Dermis lymphatic vessel endothelial cell (primary cell): ENCODE results near the gene POLR3K. TPM values are rescaled to one million over a fixed set of nuclear protein-coding genes. Genes with fewer than 3 reads are reported as not detected.

Experiments
- total RNA-seq: library from RNA; depleted of rRNA; stranded (reverse); fragments of >200 nt; gene quantifications from 2 replicates; pipeline ENCODE4 v1.2.1, GENCODE V29; 2014

Gene POLR3K
- total RNA-seq: 4.0 and 4.8 TPM in 2 replicates

GRCh38 chr16:53346-54236 lies at the start of gene POLR3K, which contains the start of gene SNRNP25:
Gene POLR3K, minus strand, starts transcription at chr16:53608. Its CDS starts 22 bp downstream, at chr16:53586.
Gene SNRNP25, plus strand, starts transcription at chr16:53828. Its CDS starts 189 bp downstream, at chr16:54017.

GRCh38 chr16:77807-78443 lies 24.5 kb upstream of the POLR3K start, which contains the start of gene MPG:
Gene MPG, plus strand, starts transcription at chr16:78225. Its CDS starts 85 bp downstream, at chr16:78310.

GRCh38 chr16:72561-73548 lies 19.4 kb upstream of the POLR3K start, which contains the start of gene RHBDF1:
Gene RHBDF1, minus strand, starts transcription at chr16:72631. Its CDS starts 7,616 bp downstream, at chr16:65015.

Other genes starting within 250 kb of the POLR3K start
- gene SNRNP25, start 220 bp upstream of the POLR3K start, total RNA-seq: 14.0 and 17.5 TPM in 2 replicates
- gene RHBDF1, start 19.0 kb upstream of the POLR3K start, total RNA-seq: 9.8 and 17.0 TPM in 2 replicates
- 181 and 206 TPM in 2 replicates for gene MPG, start 24.6 kb upstream of the POLR3K start, total RNA-seq
- gene NPRL3, start 85.1 kb upstream of the POLR3K start, total RNA-seq: 2.8 and 4.0 TPM in 2 replicates
- not detected in 2 replicates for gene HBZ, start 99.0 kb upstream of the POLR3K start, total RNA-seq
- gene HBM, start 112.4 kb upstream of the POLR3K start, total RNA-seq: not detected in 2 replicates
- gene HBA2, start 119.3 kb upstream of the POLR3K start, total RNA-seq: not detected in 2 replicates
- gene HBA1, start 123.1 kb upstream of the POLR3K start, total RNA-seq: not detected in 2 replicates
- gene HBQ1, start 126.9 kb upstream of the POLR3K start, total RNA-seq: 0.17 and 0.33 TPM in 2 replicates
- 21.2 and 36.2 TPM in 2 replicates for gene LUC7L, start 175.8 kb upstream of the POLR3K start, total RNA-seq
- gene FAM234A, start 181.2 kb upstream of the POLR3K start, total RNA-seq: 35.3 and 41.0 TPM in 2 replicates
- under 0.01 and 0.33 TPM in 2 replicates for gene RGS11, start 222.3 kb upstream of the POLR3K start, total RNA-seq
- gene ARHGDIG, start 227.0 kb upstream of the POLR3K start, total RNA-seq: not detected in 2 replicates
- gene PDIA2, start 229.6 kb upstream of the POLR3K start, total RNA-seq: 0.09 and 0.11 TPM in 2 replicates